Fibroblast of lung (primary cell): Measurements from ENCODE around the gene DSP. TPM values are rescaled to one million over a fixed set of nuclear protein-coding genes. Genes with fewer than 3 reads are reported as not detected.

Experiments
- DNase-seq, 2 donors: peaks; one replicate each; pipeline versions ENCODE4 v3.0.0 to v3.0.0-alpha.2; 2010; ENCODE audit warnings: low read depth in 2 of 2
- H2AFZ ChIP-seq: 2 replicates; pipeline ENCODE4 v1.5.1; 2012; ENCODE audit warnings: low read length, control low read depth, inconsistent platforms
- H3K27ac ChIP-seq: 2 replicates; pipeline ENCODE4 v1.5.1; 2011; ENCODE audit warnings: low read length, control low read depth; ENCODE audit not compliant: insufficient read depth
- H3K27me3 ChIP-seq: 2 replicates; pipeline ENCODE4 v1.5.1; 2011; ENCODE audit warnings: mild to moderate bottlenecking, low read length; ENCODE audit not compliant: control insufficient read depth, insufficient read depth
- H3K36me3 ChIP-seq: 2 replicates; pipeline ENCODE4 v1.5.1; 2011; ENCODE audit warnings: low read length; ENCODE audit not compliant: control insufficient read depth, insufficient read depth
- H3K4me1 ChIP-seq: 2 replicates; pipeline ENCODE4 v1.5.1; 2011; ENCODE audit warnings: low read length; ENCODE audit not compliant: control insufficient read depth, insufficient read depth; ENCODE audit errors: extremely low read depth
- H3K4me2 ChIP-seq: 2 replicates; pipeline ENCODE4 v1.5.1; 2011; ENCODE audit warnings: low read length, control low read depth; ENCODE audit not compliant: insufficient read depth; ENCODE audit errors: extremely low read depth
- H3K4me3 ChIP-seq, 4 experiments: fragments of 200-600 bp in 1 of 4; sonication (generic) in 1 of 4; replicated peaks in 1 of 4; 2 replicates each; pipeline ENCODE4 v1.5.1; 2011 to 2016; ENCODE audit warnings: low read length in 4 of 4, low read depth in 3 of 4, mild to moderate bottlenecking in 3 of 4, control low read depth in 2 of 4, inconsistent platforms in 1 of 4, mixed read lengths in 1 of 4; ENCODE audit not compliant: insufficient read depth in 1 of 4; ENCODE audit errors: control extremely low read depth in 1 of 4
- H3K79me2 ChIP-seq: 2 replicates; pipeline ENCODE4 v1.5.1; 2012; ENCODE audit warnings: mild to moderate bottlenecking, low read length, inconsistent platforms; ENCODE audit not compliant: control insufficient read depth, insufficient read depth
- H3K9ac ChIP-seq: 2 replicates; pipeline ENCODE4 v1.5.1; 2011; ENCODE audit warnings: mild to moderate bottlenecking, low read length, control low read depth; ENCODE audit not compliant: insufficient read depth
- H3K9me3 ChIP-seq: 2 replicates; pipeline ENCODE4 v1.5.1; 2012; ENCODE audit warnings: low read depth, low read length; ENCODE audit not compliant: control insufficient read depth, insufficient read depth
- H4K20me1 ChIP-seq: 2 replicates; pipeline ENCODE4 v1.5.1; 2011; ENCODE audit warnings: low read length; ENCODE audit not compliant: control insufficient read depth, insufficient read depth; ENCODE audit errors: extremely low read depth
- EZH2 ChIP-seq: IDR thresholded peaks from 2 replicates; pipeline ENCODE4 v1.5.1; 2012; ENCODE audit warnings: low read length, control low read depth, mild to moderate bottlenecking; ENCODE audit errors: missing control alignments
- polyA plus RNA-seq, 2 donors: library from polyadenylated mRNA; depleted of rRNA in 1 of 2; stranded (reverse) in 1 of 2; unstranded in 1 of 2; fragments of >200 nt; gene quantifications; 2 replicates each; pipeline ENCODE4 v1.2.1, GENCODE V29; 2011 to 2012; ENCODE audit warnings: missing spikeins in 1 of 2
- total RNA-seq: library from RNA; depleted of rRNA; stranded (reverse); fragments of >200 nt; gene quantifications from 2 replicates; pipeline ENCODE4 v1.2.1, GENCODE V29; 2014
- TF ChIP-seq, protein P1 (sequence below), 2 donors: IDR thresholded peaks in 1 of 2; conservative IDR thresholded peaks in 1 of 2; 1 replicate in 1 of 2; 2 replicates in 1 of 2; pipeline ENCODE4 v1.5.1; 2011 to 2012; ENCODE audit warnings: low read length in 2 of 2, control low read depth in 1 of 2, inconsistent platforms in 1 of 2, low read depth in 1 of 2, mild to moderate bottlenecking in 1 of 2

The DSP gene
- total and polyA plus RNA-seq, 2 donors (not counting 1 experiment from before 2014, with no cell fraction given), result 3.8 TPM; not detected in 1

DNA sequence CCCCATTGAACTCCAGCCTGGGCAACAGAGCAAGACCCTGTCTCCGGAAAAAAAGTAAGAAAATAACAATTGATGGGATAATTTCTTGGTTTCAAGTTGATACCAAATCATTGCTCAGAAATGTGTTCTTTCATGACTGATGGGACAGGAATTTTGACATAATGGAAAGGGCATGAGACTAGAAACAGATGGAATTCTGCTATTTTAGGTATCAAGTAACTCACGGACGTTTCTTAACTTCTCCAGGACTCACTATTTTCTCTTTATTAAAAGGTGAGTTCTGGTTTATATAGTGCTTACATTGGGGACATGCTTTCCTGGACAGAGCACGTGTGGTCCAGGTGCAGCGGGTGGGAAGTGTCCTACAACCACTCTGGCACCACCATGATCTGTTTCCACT, 6.0 kb upstream of the DSP start:
- H3K27me3 ChIP-seq, result no peaks in the 10 kb centered on the region
- H3K4me3 ChIP-seq, result no peak overlapping the region
- peak in 1 of 2 donors; percentile 64 for DNase-seq
- TF ChIP-seq, protein P1, sequence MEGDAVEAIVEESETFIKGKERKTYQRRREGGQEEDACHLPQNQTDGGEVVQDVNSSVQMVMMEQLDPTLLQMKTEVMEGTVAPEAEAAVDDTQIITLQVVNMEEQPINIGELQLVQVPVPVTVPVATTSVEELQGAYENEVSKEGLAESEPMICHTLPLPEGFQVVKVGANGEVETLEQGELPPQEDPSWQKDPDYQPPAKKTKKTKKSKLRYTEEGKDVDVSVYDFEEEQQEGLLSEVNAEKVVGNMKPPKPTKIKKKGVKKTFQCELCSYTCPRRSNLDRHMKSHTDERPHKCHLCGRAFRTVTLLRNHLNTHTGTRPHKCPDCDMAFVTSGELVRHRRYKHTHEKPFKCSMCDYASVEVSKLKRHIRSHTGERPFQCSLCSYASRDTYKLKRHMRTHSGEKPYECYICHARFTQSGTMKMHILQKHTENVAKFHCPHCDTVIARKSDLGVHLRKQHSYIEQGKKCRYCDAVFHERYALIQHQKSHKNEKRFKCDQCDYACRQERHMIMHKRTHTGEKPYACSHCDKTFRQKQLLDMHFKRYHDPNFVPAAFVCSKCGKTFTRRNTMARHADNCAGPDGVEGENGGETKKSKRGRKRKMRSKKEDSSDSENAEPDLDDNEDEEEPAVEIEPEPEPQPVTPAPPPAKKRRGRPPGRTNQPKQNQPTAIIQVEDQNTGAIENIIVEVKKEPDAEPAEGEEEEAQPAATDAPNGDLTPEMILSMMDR (conservative IDR thresholded peaks at IDR 0.05 in 1 of 2, IDR thresholded peaks at IDR 0.05 in 1 of 2; ENCODE audit: low read depth in 1 of 2, low read length in 2 of 2), result no peak
- no peak for TF ChIP-seq EZH2
- no peaks in the 10 kb centered on the region for H4K20me1 ChIP-seq
- H3K4me1 ChIP-seq, result no peaks in the 10 kb centered on the region
- H3K9me3 ChIP-seq, result no peaks in the 10 kb centered on the region
- H2AFZ ChIP-seq, result no peak overlapping the region
- H3K4me2 ChIP-seq, result no peak overlapping the region
- no peaks in the 10 kb centered on the region for H3K79me2 ChIP-seq
- H3K27ac ChIP-seq, result no peak overlapping the region
- no peak overlapping the region for H3K9ac ChIP-seq
- H3K36me3 ChIP-seq, result no peaks in the 10 kb centered on the region

GRCh38 chr6:7537565-7538174, 3.8 kb upstream of the DSP start:
- Histone ChIP-seq H3K36me3 (no peaks in the 10 kb centered on the region), H3K79me2 (no peaks in the 10 kb centered on the region), H3K9me3 (no peaks in the 10 kb centered on the region), H3K9ac (no peak overlapping the region), H2AFZ (no peak overlapping the region), H4K20me1 (no peaks in the 10 kb centered on the region), H3K27ac (no peak overlapping the region), H3K4me3 (no peak overlapping the region), H3K27me3 (peaks cover 14% of the 10 kb centered on the region), H3K4me2 (no peak overlapping the region), H3K4me1 (no peaks in the 10 kb centered on the region)
- DNase-seq, result no peak
- TF ChIP-seq, protein P1 (conservative IDR thresholded peaks at IDR 0.05 in 1 of 2, IDR thresholded peaks at IDR 0.05 in 1 of 2; ENCODE audit: low read depth in 1 of 2, low read length in 2 of 2), result no peak
- no peak for TF ChIP-seq EZH2

- Histone ChIP-seq H3K9me3 (no peaks in the 10 kb centered on the region), H3K4me2 (no peak overlapping the region), H3K79me2 (no peaks in the 10 kb centered on the region), H3K9ac (no peak overlapping the region), H3K4me3 (no peak overlapping the region), H4K20me1 (no peaks in the 10 kb centered on the region), H3K27ac (no peak overlapping the region), H2AFZ (no peak overlapping the region), H3K4me1 (no peaks in the 10 kb centered on the region), H3K27me3 (peaks cover 14% of the 10 kb centered on the region), H3K36me3 (no peaks in the 10 kb centered on the region)
- TF ChIP-seq, protein P1 (conservative IDR thresholded peaks at IDR 0.05 in 1 of 2, IDR thresholded peaks at IDR 0.05 in 1 of 2; ENCODE audit: low read depth in 1 of 2, low read length in 2 of 2), result no peak
- no peak for TF ChIP-seq EZH2
- no peak for DNase-seq
These were observed 3.0 kb upstream of the DSP start for GRCh38 chr6:7538484-7538883.
